C4-2B (cell line): ENCODE data around the gene HS6ST3.

Experiments
- CTCF ChIP-seq: fragments of 450-650 bp; conservative IDR thresholded peaks from 2 replicates; pipeline ENCODE4 v1.5.1; 2017; ENCODE audit warnings: mild to moderate bottlenecking
- ZFX ChIP-seq: fragments of 450-650 bp; IDR thresholded peaks from 2 replicates; pipeline ENCODE4 v1.6.1; 2017

GRCh38 chr13:96825653-96826052 lies 735.7 kb downstream of the HS6ST3 start:
- TF ChIP-seq CTCF (no peak), ZFX (no peak)
